ENCODE results near the gene FAF1.

The FAF1 gene

DNA sequence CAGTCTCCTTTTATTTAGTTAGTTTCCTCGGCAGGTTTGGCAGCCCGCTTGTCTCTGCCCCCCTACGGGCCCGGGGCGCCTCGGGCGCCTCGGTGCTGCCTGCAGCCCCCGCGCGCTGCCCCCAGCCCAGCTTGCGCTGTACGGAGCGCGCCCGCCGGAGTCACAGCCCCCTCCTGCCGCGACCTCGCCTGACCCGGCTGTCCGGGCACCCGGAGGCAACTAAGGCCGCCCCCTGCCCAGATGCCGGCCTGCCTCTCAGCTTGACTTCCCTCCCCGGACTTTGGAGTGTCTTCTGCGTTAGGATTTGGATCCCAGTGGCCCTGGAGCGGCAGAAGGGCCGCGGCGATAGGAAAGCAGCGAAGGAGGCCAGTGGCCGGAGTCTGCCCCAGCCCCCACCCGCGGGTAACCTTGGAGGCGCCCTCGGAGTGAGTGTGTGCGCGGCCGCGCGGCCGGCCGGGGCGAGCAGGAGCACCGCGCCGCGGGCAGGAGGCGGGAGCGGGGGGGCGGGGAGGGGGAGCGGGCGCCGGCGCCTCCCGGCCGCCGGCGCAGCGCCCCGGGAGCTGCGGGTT, 17.6 kb upstream of the FAF1 start:
- DNase-seq, result peak in 1 of 2 donors; percentile 27

DNA sequence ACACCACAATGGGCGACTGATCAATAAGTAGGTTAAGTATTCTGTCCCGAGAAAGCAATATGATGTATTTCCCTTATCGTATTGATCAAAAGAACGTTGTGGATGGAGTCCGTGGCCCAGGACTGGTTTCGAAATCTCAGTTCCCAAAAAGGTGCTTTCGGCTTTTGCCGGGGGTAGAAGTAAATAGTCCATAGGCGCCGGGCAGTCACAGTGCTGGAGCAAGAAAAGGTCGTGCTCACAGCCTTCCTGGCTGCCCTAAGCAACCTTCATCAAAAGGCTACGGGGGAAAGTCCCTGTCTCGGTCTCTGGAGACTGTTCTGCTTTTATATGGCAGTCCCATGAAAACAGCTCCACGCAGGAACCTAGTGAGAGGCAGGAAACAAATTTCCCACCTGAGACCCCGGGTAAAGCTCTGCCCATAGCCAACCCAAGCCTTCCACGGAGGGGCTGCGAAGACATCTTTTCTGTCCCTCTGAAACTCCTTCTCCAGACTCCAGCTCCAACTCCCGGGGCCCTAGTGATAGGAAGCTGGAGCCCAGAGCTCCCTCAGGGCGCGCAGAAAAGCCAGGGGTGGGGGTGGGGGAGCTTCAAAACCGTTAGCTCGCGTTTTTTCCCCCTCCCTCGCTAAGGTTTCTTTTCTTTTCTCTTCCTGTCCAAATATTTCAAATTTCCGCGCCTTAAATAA, 17.0 kb upstream of the FAF1 start:
- DNase-seq, result peak; percentile 17 to 33

- no peak for DNase-seq
Observed at GRCh38 chr1:50976111-50976889, 16.2 kb upstream of the FAF1 start.

GRCh38 chr1:50975436-50975835, 15.4 kb upstream of the FAF1 start:
- no peak for DNase-seq

DNA sequence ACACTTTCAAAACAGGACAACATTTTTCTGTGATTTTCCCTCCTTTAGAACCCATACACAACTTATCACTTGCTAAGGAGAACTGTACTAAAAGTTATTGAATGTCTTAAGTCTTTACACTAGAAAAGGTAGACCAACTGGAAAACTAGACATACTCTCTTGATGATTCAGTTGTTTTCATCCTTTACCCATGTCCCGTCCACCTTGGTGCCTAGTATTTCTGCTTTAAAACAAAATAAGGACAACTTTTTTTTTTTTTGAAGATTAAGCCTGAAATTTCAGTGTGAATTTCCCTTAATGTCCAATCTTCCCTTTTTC, 14.5 kb upstream of the FAF1 start:
- DNase-seq, result no peak

- no peak for DNase-seq
Observed at GRCh38 chr1:50973875-50974617, 14.0 kb upstream of the FAF1 start.

GRCh38 chr1:50973255-50973654, 13.2 kb upstream of the FAF1 start:
- no peak for DNase-seq

DNA sequence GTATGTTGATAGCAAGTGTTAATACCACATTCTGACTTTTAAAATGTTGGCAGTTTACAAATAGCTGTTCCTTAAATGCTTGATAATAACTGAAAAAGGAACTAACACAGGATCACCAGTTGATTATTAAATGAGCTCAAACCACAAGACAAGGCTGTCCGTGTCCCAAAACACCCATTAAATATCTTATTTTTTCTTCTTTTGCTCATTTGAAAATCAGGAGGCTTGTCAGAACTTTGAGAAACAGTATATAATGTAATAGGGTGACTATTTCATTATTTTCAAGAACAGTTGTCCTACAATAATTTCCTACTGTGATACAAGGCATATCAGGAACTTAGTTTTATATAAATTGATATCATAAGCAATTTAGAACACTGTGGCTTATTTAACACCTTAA, 12.7 kb upstream of the FAF1 start:
- no peak for DNase-seq

GRCh38 chr1:50971748-50972305, 11.8 kb upstream of the FAF1 start:
- no peak for DNase-seq

- no peak for DNase-seq
Observed at GRCh38 chr1:50970931-50971582, 11.0 kb upstream of the FAF1 start.

- no peak for DNase-seq
Observed at GRCh38 chr1:50970509-50970887, 10.4 kb upstream of the FAF1 start.

- peak; percentile 49 to 55 for DNase-seq
Observed at GRCh38 chr1:50969611-50970508, 9.8 kb upstream of the FAF1 start, which contains the start of gene CDKN2C. CDKN2C (plus strand) TSS chr1:50970245; CDS start chr1:50970369, 124 bp downstream.

GRCh38 chr1:50968821-50969610, 8.9 kb upstream of the FAF1 start:
- DNase-seq, result peak; percentile 49 to 53

- DNase-seq, result peak; percentile 78 to 85
Observed at GRCh38 chr1:50968158-50968820, 8.2 kb upstream of the FAF1 start.

- no peak for DNase-seq
Observed at GRCh38 chr1:50967416-50968157, 7.5 kb upstream of the FAF1 start.

GRCh38 chr1:50966991-50967390, 6.9 kb upstream of the FAF1 start:
- DNase-seq, result no peak

DNA sequence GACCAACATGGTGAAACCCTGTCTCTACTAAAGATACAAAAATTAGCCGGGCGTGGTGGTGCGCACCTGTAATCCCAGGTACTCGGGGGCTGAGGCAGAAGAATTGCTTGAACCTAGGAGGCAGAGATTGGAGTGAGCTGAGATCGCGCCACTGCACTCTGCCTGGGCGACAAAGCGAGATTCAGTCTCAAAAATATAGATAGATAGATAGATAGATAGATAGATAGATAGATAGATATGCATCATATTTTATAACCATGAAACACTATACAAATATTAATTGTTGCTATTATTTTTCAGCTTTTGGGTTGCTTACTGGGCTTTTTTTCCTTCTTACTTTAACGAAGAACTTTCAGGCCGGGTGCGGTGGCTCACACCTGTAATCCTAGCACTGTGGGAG, 4.8 kb upstream of the FAF1 start:
- DNase-seq, result no peak

- DNase-seq, result peak in 1 of 2 donors; percentile 55
Observed at GRCh38 chr1:50959303-50959912, 659 bp downstream of the FAF1 start.

GRCh38 chr1:50955116-50955515, 5.0 kb downstream of the FAF1 start:
- DNase-seq, result no peak

All from stimulated activated CD4-positive, alpha-beta T cell treated with anti-CD3 and anti-CD28 coated beads, Interleukin-2, amount 100 ng/mL, for 24 hours (primary cell).